ENCODE results near the gene CLEC1B. TPM values are rescaled to one million over a fixed set of nuclear protein-coding genes. Genes with fewer than 3 reads are reported as not detected.

Gene CLEC1B
- total RNA-seq, 2 experiments from 2014 or later = not detected

- no peak overlapping the region for H3K4me3 ChIP-seq (ENCODE audit: low read depth, low read length, poor library complexity, severe bottlenecking)
These were observed 55.7 kb downstream of the CLEC1B start for GRCh38 chr12:9943240-9943639.

More at GRCh38 chr12:9943240-9943639, 55.7 kb downstream of the CLEC1B start:
- Histone ChIP-seq H2AFZ (ENCODE audit: low read length) (no peak overlapping the region), H3K4me1 (ENCODE audit: insufficient read depth, low read length, poor library complexity, severe bottlenecking) (no peaks in the 10 kb centered on the region), H3K4me2 (ENCODE audit: low read length) (no peak overlapping the region), H3K9me3 (ENCODE audit: low read length) (no peaks in the 10 kb centered on the region), H4K20me1 (ENCODE audit: insufficient read depth, low read length) (no peaks in the 10 kb centered on the region), H3K79me2 (ENCODE audit: insufficient read depth, low read depth, low read length) (no peaks in the 10 kb centered on the region), H3K36me3 (ENCODE audit: insufficient read depth, low read length) (no peaks in the 10 kb centered on the region), H3K9me2 (ENCODE audit: insufficient read depth, low read length) (no peaks in the 10 kb centered on the region), H3K27ac (ENCODE audit: low read depth, low read length, poor library complexity, severe bottlenecking) (no peak overlapping the region)
- DNase-seq (ENCODE audit: low spot score) = no peak
- ChIA-PET POLR2A (interaction anchor here (1.5 kb wide), 1 partner anchor 11 kb away, joined by 3 read pairs; the partner anchor contains the start of gene CLEC2A), CTCF (ENCODE audit: unreplicated experiment) (no interaction called here)
- TF ChIP-seq CTCF (conservative IDR thresholded peaks at IDR 0.05; ENCODE audit: low read length) = no peak
- no peak for TF ChIP-seq EZH2phosphoT487 (IDR thresholded peaks at IDR 0.05; ENCODE audit: borderline replicate concordance, low read depth, low read length)
- BruUV-seq (replicated peaks) = no TSS peak
- intact Hi-C loops (cut with micrococcal nuclease; ENCODE audit: unreplicated experiment) = no loop called here

Other genes with a start within 250 kb of the CLEC1B start
- gene CD69, start 238.2 kb downstream of the CLEC1B start, total RNA-seq (2014; rRNA removed; shearing (Covaris generic)) = 12.3 and 13.7 TPM in 2 replicates
- gene CD69, start 238.2 kb downstream of the CLEC1B start, total RNA-seq (2022) = 9.7 and 10.3 TPM in 2 replicates
- not detected in 2 replicates for gene KLRF1, start 171.6 kb downstream of the CLEC1B start, total RNA-seq (2014; rRNA removed; shearing (Covaris generic))
- 0.46 TPM in 1 of 2 replicates, not detected in the other for gene KLRF1, start 171.6 kb downstream of the CLEC1B start, total RNA-seq (2022)
- 2.3 and 3.1 TPM in 2 replicates for gene CLEC2B, start 129.8 kb downstream of the CLEC1B start, total RNA-seq (2014; rRNA removed; shearing (Covaris generic))
- 1.8 and 2.2 TPM in 2 replicates for gene CLEC2B, start 129.8 kb downstream of the CLEC1B start, total RNA-seq (2022)
- gene KLRF2, start 117.6 kb downstream of the CLEC1B start, total RNA-seq (2014; rRNA removed; shearing (Covaris generic)) = not detected in 2 replicates
- gene KLRF2, start 117.6 kb downstream of the CLEC1B start, total RNA-seq (2022) = not detected in 2 replicates
- not detected in 2 replicates for gene CLEC2A, start 66.8 kb downstream of the CLEC1B start, total RNA-seq (2014; rRNA removed; shearing (Covaris generic))
- not detected in 2 replicates for gene CLEC2A, start 66.8 kb downstream of the CLEC1B start, total RNA-seq (2022)
- not detected in 2 replicates for gene CLEC12A, start 27.7 kb downstream of the CLEC1B start, total RNA-seq (2014; rRNA removed; shearing (Covaris generic))
- not detected in 2 replicates for gene CLEC12A, start 27.7 kb downstream of the CLEC1B start, total RNA-seq (2022)
- gene CLEC12B, start 11.5 kb upstream of the CLEC1B start, total RNA-seq (2014; rRNA removed; shearing (Covaris generic)) = not detected in 2 replicates
- not detected in 2 replicates for gene CLEC12B, start 11.5 kb upstream of the CLEC1B start, total RNA-seq (2022)
- gene CLEC9A, start 31.6 kb upstream of the CLEC1B start, total RNA-seq (2014; rRNA removed; shearing (Covaris generic)) = not detected in 2 replicates
- gene CLEC9A, start 31.6 kb upstream of the CLEC1B start, total RNA-seq (2022) = not detected in 2 replicates
- gene CLEC1A, start 99.9 kb upstream of the CLEC1B start, total RNA-seq (2014; rRNA removed; shearing (Covaris generic)) = not detected in 2 replicates
- gene CLEC1A, start 99.9 kb upstream of the CLEC1B start, total RNA-seq (2022) = not detected in 2 replicates
- not detected in 2 replicates for gene CLEC7A, start 131.1 kb upstream of the CLEC1B start, total RNA-seq (2014; rRNA removed; shearing (Covaris generic))
- gene CLEC7A, start 131.1 kb upstream of the CLEC1B start, total RNA-seq (2022) = not detected in 2 replicates
- not detected in 2 replicates for gene OLR1, start 173.0 kb upstream of the CLEC1B start, total RNA-seq (2014; rRNA removed; shearing (Covaris generic))
- not detected in 2 replicates for gene OLR1, start 173.0 kb upstream of the CLEC1B start, total RNA-seq (2022)
- not detected in 2 replicates for gene TMEM52B, start 179.9 kb upstream of the CLEC1B start, total RNA-seq (2014; rRNA removed; shearing (Covaris generic))
- gene TMEM52B, start 179.9 kb upstream of the CLEC1B start, total RNA-seq (2022) = 0.21 and 0.22 TPM in 2 replicates
- gene GABARAPL1, start 213.8 kb upstream of the CLEC1B start, total RNA-seq (2014; rRNA removed; shearing (Covaris generic)) = 34.2 and 40.7 TPM in 2 replicates
- gene GABARAPL1, start 213.8 kb upstream of the CLEC1B start, total RNA-seq (2022) = 52.4 and 65.2 TPM in 2 replicates

Measured in OCI-LY7 (cell line).